GM12878 (cell line): Measurements from ENCODE around the gene METTL8. TPM values are rescaled to one million over a fixed set of nuclear protein-coding genes. Genes with fewer than 3 reads are reported as not detected.

Experiments used
- ATF2 ChIP-seq: IDR thresholded peaks from 2 replicates; pipeline ENCODE4 v1.6.1; 2012; ENCODE audit warnings: low read length, inconsistent platforms
- BCL11A ChIP-seq: IDR thresholded peaks from 2 replicates; pipeline ENCODE4 v1.6.1; 2011; ENCODE audit warnings: low read depth, low read length
- BMI1 ChIP-seq: fragments of 450-650 bp; IDR thresholded peaks from 2 replicates; pipeline ENCODE4 v1.6.1; 2016; ENCODE audit warnings: mild to moderate bottlenecking, moderate library complexity, borderline replicate concordance
- CBX5 ChIP-seq: sonication (generic); IDR thresholded peaks from 2 replicates; pipeline ENCODE4 v1.6.1; 2016; ENCODE audit warnings: low read depth, moderate library complexity, mild to moderate bottlenecking, inconsistent platforms
- CHD4 ChIP-seq: fragments of 200-600 bp; sonication (generic); IDR thresholded peaks from 2 replicates; pipeline ENCODE4 v1.6.1; 2016; ENCODE audit warnings: mild to moderate bottlenecking
- ESRRA ChIP-seq: IDR thresholded peaks from 2 replicates; pipeline ENCODE4 v1.6.1; 2012; ENCODE audit warnings: mild to moderate bottlenecking, low read length, improper control_type of control experiment
- HDAC2 ChIP-seq: fragments of 200-600 bp; sonication (generic); IDR thresholded peaks from 2 replicates; pipeline ENCODE4 v1.6.1; 2017
- IKZF2 ChIP-seq, 2 experiments: fragments of 450-650 bp; IDR thresholded peaks; 2 replicates each; pipeline ENCODE4 v1.6.1; 2017; ENCODE audit warnings: mild to moderate bottlenecking in 2 of 2, moderate library complexity in 2 of 2
- IRF3 ChIP-seq: fragments of 450-650 bp; IDR thresholded peaks from 2 replicates; pipeline ENCODE4 v1.6.1; 2014; ENCODE audit warnings: mild to moderate bottlenecking
- KLF5 ChIP-seq: fragments of 450-650 bp; IDR thresholded peaks from 2 replicates; pipeline ENCODE4 v1.6.1; 2014; ENCODE audit warnings: mild to moderate bottlenecking; ENCODE audit not compliant: partially characterized antibody
- MTA3 ChIP-seq: IDR thresholded peaks from 2 replicates; pipeline ENCODE4 v1.6.1; 2012; ENCODE audit warnings: low read length, inconsistent platforms, borderline replicate concordance
- PKNOX1 ChIP-seq: fragments of 450-650 bp; IDR thresholded peaks from 2 replicates; pipeline ENCODE4 v1.6.1; 2016; ENCODE audit warnings: mild to moderate bottlenecking
- RBBP5 ChIP-seq: fragments of 200-600 bp; sonication (generic); conservative IDR thresholded peaks from 2 replicates; pipeline ENCODE4 v1.6.1; 2016
- SIX5 ChIP-seq: IDR thresholded peaks from 2 replicates; pipeline ENCODE4 v1.6.1; 2011; ENCODE audit warnings: mild to moderate bottlenecking, low read depth, low read length, moderate library complexity; ENCODE audit not compliant: severe bottlenecking
- SKIL ChIP-seq: fragments of 450-650 bp; IDR thresholded peaks from 2 replicates; pipeline ENCODE4 v1.6.1; 2017; ENCODE audit warnings: mild to moderate bottlenecking, low read depth, inconsistent platforms; ENCODE audit not compliant: poor library complexity, severe bottlenecking
- STAT3 ChIP-seq: IDR thresholded peaks from 2 replicates; pipeline ENCODE4 v1.6.1; 2011; ENCODE audit warnings: low read depth, low read length, improper control_type of control experiment
- YBX1 ChIP-seq: fragments of 450-650 bp; IDR thresholded peaks from 2 replicates; pipeline ENCODE4 v1.6.1; 2016; ENCODE audit warnings: antibody characterized with exemption
- ZNF207 ChIP-seq: fragments of 450-650 bp; IDR thresholded peaks from 2 replicates; pipeline ENCODE4 v1.6.1; 2014; ENCODE audit warnings: antibody characterized with exemption, mild to moderate bottlenecking, borderline replicate concordance
- ZSCAN29 ChIP-seq: fragments of 450-650 bp; IDR thresholded peaks from 2 replicates; pipeline ENCODE4 v1.6.1; 2017; ENCODE audit warnings: mild to moderate bottlenecking, moderate library complexity
- polyA plus RNA-seq, 11 experiments: library from polyadenylated mRNA; depleted of rRNA in 4 of 11; unstranded in 6 of 11; stranded (reverse) in 5 of 11; fragments of >200 nt; fragmentation: Nextera tagmentation in 4 of 11; fragmentation: Illumina TruSeq in 1 of 11; extraction: Ambion mirVana in 4 of 11; extraction: Trizol in 1 of 11; gene quantifications; 1 replicate in 1 of 11; 2 replicates in 10 of 11; pipeline versions ENCODE4 v1.2.1 to v1.2.3, GENCODE V29; 2011 to 2016; ENCODE audit warnings: inconsistent platforms in 2 of 11, missing spikeins in 2 of 11, low read depth in 1 of 11
- total RNA-seq, 4 experiments: library from RNA; depleted of rRNA in 3 of 4; stranded (reverse); fragments of >200 nt in 3 of 4; fragmentation: Illumina TruSeq in 1 of 4; extraction: Trizol in 1 of 4; gene quantifications; 2 replicates each; pipeline versions ENCODE4 v1.2.1 to v1.2.3, GENCODE V29; 2013 to 2021
- TF ChIP-seq, protein P1 (sequence below): IDR thresholded peaks from 2 replicates; pipeline ENCODE4 v1.6.1; 2011; ENCODE audit warnings: mild to moderate bottlenecking, low read depth, low read length, moderate library complexity; ENCODE audit not compliant: insufficient replicate concordance
- TF ChIP-seq, protein P2 (sequence below): IDR thresholded peaks from 2 replicates; pipeline ENCODE4 v1.6.1; 2011; ENCODE audit warnings: low read depth, low read length, improper control_type of control experiment, borderline replicate concordance
- TF ChIP-seq, protein P3 (sequence below): IDR thresholded peaks from 2 replicates; pipeline ENCODE4 v1.6.1; 2011; ENCODE audit warnings: borderline replicate concordance, low read depth, mild to moderate bottlenecking, moderate library complexity, low read length; ENCODE audit not compliant: insufficient read depth, poor library complexity, severe bottlenecking

The METTL8 gene
- total and polyA plus RNA-seq, 10 of the 15 experiments (the other 5 are each of a cell fraction or from before 2014, with no cell fraction given), result 30.8 to 96.3 (median 51.5) TPM

GRCh38 chr2:171319164-171319810 lies 114.5 kb downstream of the METTL8 start (continued):
- TF ChIP-seq ATF2, result peak; percentile 89
- TF ChIP-seq IRF3, result no peak
- no peak; the same call in 1 of the 2 replicates for TF ChIP-seq CBX5
- TF ChIP-seq, protein P1, sequence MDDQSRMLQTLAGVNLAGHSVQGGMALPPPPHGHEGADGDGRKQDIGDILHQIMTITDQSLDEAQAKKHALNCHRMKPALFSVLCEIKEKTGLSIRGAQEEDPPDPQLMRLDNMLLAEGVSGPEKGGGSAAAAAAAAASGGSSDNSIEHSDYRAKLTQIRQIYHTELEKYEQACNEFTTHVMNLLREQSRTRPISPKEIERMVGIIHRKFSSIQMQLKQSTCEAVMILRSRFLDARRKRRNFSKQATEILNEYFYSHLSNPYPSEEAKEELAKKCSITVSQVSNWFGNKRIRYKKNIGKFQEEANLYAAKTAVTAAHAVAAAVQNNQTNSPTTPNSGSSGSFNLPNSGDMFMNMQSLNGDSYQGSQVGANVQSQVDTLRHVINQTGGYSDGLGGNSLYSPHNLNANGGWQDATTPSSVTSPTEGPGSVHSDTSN, result peak; percentile 30
- TF ChIP-seq, protein P2, sequence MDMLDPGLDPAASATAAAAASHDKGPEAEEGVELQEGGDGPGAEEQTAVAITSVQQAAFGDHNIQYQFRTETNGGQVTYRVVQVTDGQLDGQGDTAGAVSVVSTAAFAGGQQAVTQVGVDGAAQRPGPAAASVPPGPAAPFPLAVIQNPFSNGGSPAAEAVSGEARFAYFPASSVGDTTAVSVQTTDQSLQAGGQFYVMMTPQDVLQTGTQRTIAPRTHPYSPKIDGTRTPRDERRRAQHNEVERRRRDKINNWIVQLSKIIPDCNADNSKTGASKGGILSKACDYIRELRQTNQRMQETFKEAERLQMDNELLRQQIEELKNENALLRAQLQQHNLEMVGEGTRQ, result no peak
- TF ChIP-seq ESRRA, result no peak
- TF ChIP-seq ZSCAN29, result 0 out of 2 replicates have a peak, but pooled peaks have one; percentile 55
- TF ChIP-seq ZNF207, result no peak
- TF ChIP-seq CHD4, result no peak
- TF ChIP-seq, protein P3, sequence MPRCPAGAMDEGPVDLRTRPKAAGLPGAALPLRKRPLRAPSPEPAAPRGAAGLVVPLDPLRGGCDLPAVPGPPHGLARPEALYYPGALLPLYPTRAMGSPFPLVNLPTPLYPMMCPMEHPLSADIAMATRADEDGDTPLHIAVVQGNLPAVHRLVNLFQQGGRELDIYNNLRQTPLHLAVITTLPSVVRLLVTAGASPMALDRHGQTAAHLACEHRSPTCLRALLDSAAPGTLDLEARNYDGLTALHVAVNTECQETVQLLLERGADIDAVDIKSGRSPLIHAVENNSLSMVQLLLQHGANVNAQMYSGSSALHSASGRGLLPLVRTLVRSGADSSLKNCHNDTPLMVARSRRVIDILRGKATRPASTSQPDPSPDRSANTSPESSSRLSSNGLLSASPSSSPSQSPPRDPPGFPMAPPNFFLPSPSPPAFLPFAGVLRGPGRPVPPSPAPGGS, result peak; percentile 94
- peak; percentile 48; the same call in 1 of the 2 replicates for TF ChIP-seq PKNOX1
- peak; percentile 74 for TF ChIP-seq KLF5
- no peak for TF ChIP-seq SIX5
- peak; percentile 99 for TF ChIP-seq BCL11A
- peak; percentile 18; the same call in 1 of the 2 replicates for TF ChIP-seq STAT3
- TF ChIP-seq YBX1, result no peak
- no peak for TF ChIP-seq HDAC2
- peak; percentile 82 for TF ChIP-seq BMI1
- TF ChIP-seq MTA3, result peak; percentile 97; the same call in 1 of the 2 replicates
- peak; percentile 97 to 98 for TF ChIP-seq IKZF2 (IDR thresholded peaks at IDR 0.05)
- TF ChIP-seq RBBP5, result no peak
- TF ChIP-seq SKIL, result peak; percentile 66
